NCI-H128 (cell line): ENCODE results near the gene GSK3B.

Experiments
- DNase-seq: peaks from one replicate; lab custom pipeline; 2025; ENCODE audit not compliant: unreplicated experiment; lab: John Stamatoyannopoulos, UW

Gene GSK3B

GRCh38 chr3:120098710-120099109, 4.5 kb upstream of the GSK3B start:
- no peak for DNase-seq

- no peak for DNase-seq
These were observed 1.8 kb upstream of the GSK3B start for GRCh38 chr3:120095979-120096426.

- DNase-seq: peak; percentile 87
These were observed 1.2 kb upstream of the GSK3B start for GRCh38 chr3:120095226-120095978.

- DNase-seq: peak; percentile 100
These were observed 554 bp upstream of the GSK3B start for GRCh38 chr3:120094776-120095225.

- DNase-seq: no peak
These were observed 932 bp downstream of the GSK3B start for GRCh38 chr3:120093119-120093910.

- DNase-seq: no peak
These were observed 1.8 kb downstream of the GSK3B start for GRCh38 chr3:120092474-120092873.

GRCh38 chr3:120090422-120090821, 3.8 kb downstream of the GSK3B start:
- DNase-seq: no peak

- DNase-seq: no peak
These were observed 5.2 kb downstream of the GSK3B start for GRCh38 chr3:120089089-120089488.

- DNase-seq: no peak
These were observed 5.6 kb downstream of the GSK3B start for GRCh38 chr3:120088622-120089021.

- no peak for DNase-seq
These were observed 12.5 kb downstream of the GSK3B start for GRCh38 chr3:120081719-120082118.

GRCh38 chr3:120080836-120081235, 13.4 kb downstream of the GSK3B start:
- no peak for DNase-seq

- DNase-seq: no peak
These were observed 16.5 kb downstream of the GSK3B start for GRCh38 chr3:120077731-120078130.

- no peak for DNase-seq
These were observed 21.3 kb downstream of the GSK3B start for GRCh38 chr3:120072867-120073525.

- DNase-seq: no peak
These were observed 23.0 kb downstream of the GSK3B start for GRCh38 chr3:120071259-120071658.

- DNase-seq: no peak
These were observed 23.8 kb downstream of the GSK3B start for GRCh38 chr3:120070263-120070981.

- DNase-seq: no peak
These were observed 27.2 kb downstream of the GSK3B start for GRCh38 chr3:120067083-120067482.

GRCh38 chr3:120066634-120067033, 27.6 kb downstream of the GSK3B start:
- no peak for DNase-seq

- DNase-seq: no peak
These were observed 29.6 kb downstream of the GSK3B start for GRCh38 chr3:120064641-120065040.

GRCh38 chr3:120062474-120062873, 31.8 kb downstream of the GSK3B start:
- no peak for DNase-seq

GRCh38 chr3:120059081-120059864, 35.0 kb downstream of the GSK3B start:
- DNase-seq: no peak
